Endothelial cell of umbilical vein (primary cell): ENCODE data around the gene ADAM23. TPM values are rescaled to one million over a fixed set of nuclear protein-coding genes. Genes with fewer than 3 reads are reported as not detected.

Experiments used
- BruUV-seq: library from RNA; stranded (reverse); fragments of 400-500 nt; replicated peaks from 2 replicates; lab custom pipeline; 2021; lab: Mats Ljungman, UMichigan
- CTCF ChIA-PET: fragments of 300-600, 350-600 bp; sonication (Branson Sonifier 250); formaldehyde crosslinking; loops from one replicate; lab custom pipeline; 2021; ENCODE audit warnings: antibody characterized with exemption, inconsistent platforms; lab: Charles Lee
- POLR2A ChIA-PET: fragments of 300-600, 350-600 bp; sonication (Branson Sonifier 250); formaldehyde crosslinking; loops from one replicate; lab custom pipeline; 2021; ENCODE audit warnings: antibody characterized with exemption, inconsistent platforms; lab: Charles Lee
- DNase-seq: peaks from one replicate; pipeline ENCODE4 v3.0.0-alpha.2; 2011; ENCODE audit warnings: low read depth, low spot score
- FAIRE-seq: peaks from 2 replicates; lab custom pipeline; 2011; peaks lifted over from hg19 to GRCh38; lab: Jason Lieb, UNC
- H2AFZ ChIP-seq: 2 replicates; pipeline ENCODE4 v1.6.0; 2012; ENCODE audit warnings: low read depth, low read length, control low read depth, inconsistent platforms
- H3K27ac ChIP-seq: 2 replicates; pipeline ENCODE4 v1.5.1; 2011; ENCODE audit warnings: low read depth, mild to moderate bottlenecking, control low read depth, low read length, moderate library complexity; ENCODE audit not compliant: insufficient read depth
- H3K27me3 ChIP-seq, 2 experiments: 2 replicates each; pipeline versions ENCODE4 v1.6.0 to v1.6.1; 2011; ENCODE audit warnings: low read length in 2 of 2, mixed read lengths in 1 of 2; ENCODE audit not compliant: control insufficient read depth in 2 of 2, insufficient read depth in 2 of 2
- H3K36me3 ChIP-seq, 2 experiments: 2 replicates in 1 of 2; 3 replicates in 1 of 2; pipeline ENCODE4 v1.5.1; 2011; ENCODE audit warnings: low read length in 2 of 2, mild to moderate bottlenecking in 1 of 2, moderate library complexity in 1 of 2; ENCODE audit not compliant: control insufficient read depth in 2 of 2, insufficient read depth in 2 of 2; ENCODE audit errors: extremely low read depth in 1 of 2
- H3K4me1 ChIP-seq: 3 replicates; pipeline ENCODE4 v1.5.1; 2011; ENCODE audit warnings: mild to moderate bottlenecking, low read length; ENCODE audit not compliant: control insufficient read depth, insufficient read depth; ENCODE audit errors: extremely low read depth
- H3K4me2 ChIP-seq: 2 replicates; pipeline ENCODE4 v1.6.1; 2011; ENCODE audit warnings: low read length, control low read depth, mixed read lengths; ENCODE audit not compliant: insufficient read depth
- H3K4me3 ChIP-seq, 3 experiments: fragments of 200-600 bp in 1 of 3; sonication (generic), shearing (Covaris generic) in 1 of 3; replicated peaks in 1 of 3; 2 replicates each; pipeline ENCODE4 v1.5.1; 2011 to 2016; ENCODE audit warnings: control low read depth in 3 of 3, low read length in 3 of 3, mild to moderate bottlenecking in 2 of 3, inconsistent platforms in 1 of 3, low read depth in 1 of 3, moderate library complexity in 1 of 3; ENCODE audit not compliant: insufficient read depth in 1 of 3
- H3K79me2 ChIP-seq: 2 replicates; pipeline ENCODE4 v1.6.0; 2012; ENCODE audit warnings: low read length, inconsistent platforms; ENCODE audit not compliant: control insufficient read depth, insufficient read depth
- H3K9ac ChIP-seq: replicated peaks from 2 replicates; pipeline ENCODE3; 2011; ENCODE audit warnings: low read length, control low read depth; ENCODE audit not compliant: insufficient read depth; ENCODE audit errors: extremely low read depth
- H3K9me1 ChIP-seq: replicated peaks from 3 replicates; pipeline ENCODE4 v1.6.0; 2011; ENCODE audit warnings: mild to moderate bottlenecking, low read length; ENCODE audit not compliant: control insufficient read depth, insufficient read depth; ENCODE audit errors: extremely low read depth
- H3K9me3 ChIP-seq: replicated peaks from 2 replicates; pipeline ENCODE4 v1.5.1; 2012; ENCODE audit warnings: low read length, inconsistent platforms; ENCODE audit not compliant: control insufficient read depth, insufficient read depth
- H4K20me1 ChIP-seq: replicated peaks from 2 replicates; pipeline ENCODE3; 2011; ENCODE audit warnings: mild to moderate bottlenecking, low read length; ENCODE audit not compliant: control insufficient read depth, insufficient read depth; ENCODE audit errors: extremely low read depth
- EZH2 ChIP-seq: IDR thresholded peaks from 2 replicates; pipeline ENCODE4 v1.6.1; 2012; ENCODE audit warnings: borderline replicate concordance, low read depth, mild to moderate bottlenecking, moderate library complexity, low read length, inconsistent platforms; ENCODE audit not compliant: severe bottlenecking
- FOS ChIP-seq: IDR thresholded peaks from 2 replicates; pipeline ENCODE4 v1.6.1; 2011; ENCODE audit warnings: mild to moderate bottlenecking, low read length, moderate library complexity, borderline replicate concordance; ENCODE audit not compliant: insufficient read depth
- GATA2 ChIP-seq: IDR thresholded peaks from 2 replicates; pipeline ENCODE4 v1.7.0; 2011; ENCODE audit warnings: low read depth, mild to moderate bottlenecking, moderate library complexity, mixed read lengths, low read length; ENCODE audit not compliant: insufficient read length, insufficient read depth
- JUN ChIP-seq: IDR thresholded peaks from 2 replicates; pipeline ENCODE4 v1.6.1; 2011; ENCODE audit warnings: borderline replicate concordance, low read depth; ENCODE audit not compliant: insufficient read length, insufficient read depth
- MAX ChIP-seq: IDR thresholded peaks from 2 replicates; pipeline ENCODE4 v1.6.1; 2011; ENCODE audit not compliant: insufficient read depth, insufficient read length
- dilution Hi-C: fragments of 300-500 bp; cut with MboI; formaldehyde crosslinking; loops from one replicate; pipeline ENCODE4 v1.15.0; 2019; ENCODE audit warnings: low sequenced_read_pairs; ENCODE audit not compliant: extremely low pct_ligation_motif_present
- intact Hi-C: fragments of 100-400 bp; cut with micrococcal nuclease; formaldehyde crosslinking; loops from one replicate; pipeline ENCODE4 v1.10.0; 2022
- polyA plus RNA-seq, 4 experiments: library from polyadenylated mRNA; depleted of rRNA in 3 of 4; stranded (reverse) in 3 of 4; unstranded in 1 of 4; fragments of >200 nt; gene quantifications; 2 replicates each; pipeline versions ENCODE4 v1.2.1 to v1.2.3, GENCODE V29; 2011 to 2012; ENCODE audit warnings: missing spikeins in 1 of 4
- total RNA-seq: library from RNA; stranded (reverse); gene quantifications from 2 replicates; pipeline ENCODE4 v1.2.3, GENCODE V29; 2021
- TF ChIP-seq, protein P1 (sequence below), 2 donors: IDR thresholded peaks; 1 replicate in 1 of 2; 2 replicates in 1 of 2; pipeline ENCODE4 v1.5.1; 2011; ENCODE audit warnings: low read length in 2 of 2, mild to moderate bottlenecking in 2 of 2, moderate library complexity in 2 of 2, control low read depth in 1 of 2, inconsistent platforms in 1 of 2, low read depth in 1 of 2; ENCODE audit not compliant: insufficient read depth in 1 of 2; ENCODE audit errors: extremely low read depth in 1 of 2

The ADAM23 gene
- total and polyA plus RNA-seq, 2 donors (not counting 3 experiments of a cell fraction or from before 2014, with no cell fraction given), result 20.6 to 38.5 TPM

DNA sequence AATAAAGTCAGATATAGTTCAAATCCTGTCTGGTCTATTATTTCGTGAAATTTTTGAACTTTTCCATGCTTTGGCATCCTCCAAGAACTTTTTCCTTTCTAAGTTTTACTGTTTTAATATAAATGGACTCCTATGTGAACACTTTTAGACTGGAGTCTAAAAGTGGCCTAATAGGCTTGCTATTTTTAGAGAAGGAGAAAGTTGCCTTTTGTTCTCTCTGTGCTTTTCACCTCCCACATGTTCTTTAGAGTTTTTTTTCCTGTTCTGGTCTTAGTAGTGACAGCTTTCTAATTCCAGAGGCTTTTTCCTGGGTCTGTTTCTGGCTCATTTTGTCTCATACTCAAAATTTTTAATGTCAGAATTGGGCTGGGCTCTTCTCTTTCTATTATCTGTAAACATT lies 72.2 kb downstream of the ADAM23 start:
- dilution Hi-C loops (no loop called here), intact Hi-C loops (no loop called here)
- Histone ChIP-seq H2AFZ (no peak overlapping the region), H3K4me1 (no peaks in the 10 kb centered on the region), H3K36me3 (no peaks in the 10 kb centered on the region), H3K4me2 (no peak overlapping the region), H3K9ac (no peak overlapping the region), H4K20me1 (no peaks in the 10 kb centered on the region), H3K79me2 (no peaks in the 10 kb centered on the region), H3K4me3 (no peak overlapping the region), H3K9me3 (no peaks in the 10 kb centered on the region), H3K9me1 (no peaks in the 10 kb centered on the region), H3K27me3 (no peaks in the 10 kb centered on the region), H3K27ac (no peak overlapping the region)
- FAIRE-seq, result no peak
- no TSS peak for BruUV-seq
- TF ChIP-seq FOS (no peak), EZH2 (no peak), JUN (no peak), MAX (no peak), GATA2 (no peak)
- TF ChIP-seq, protein P1, sequence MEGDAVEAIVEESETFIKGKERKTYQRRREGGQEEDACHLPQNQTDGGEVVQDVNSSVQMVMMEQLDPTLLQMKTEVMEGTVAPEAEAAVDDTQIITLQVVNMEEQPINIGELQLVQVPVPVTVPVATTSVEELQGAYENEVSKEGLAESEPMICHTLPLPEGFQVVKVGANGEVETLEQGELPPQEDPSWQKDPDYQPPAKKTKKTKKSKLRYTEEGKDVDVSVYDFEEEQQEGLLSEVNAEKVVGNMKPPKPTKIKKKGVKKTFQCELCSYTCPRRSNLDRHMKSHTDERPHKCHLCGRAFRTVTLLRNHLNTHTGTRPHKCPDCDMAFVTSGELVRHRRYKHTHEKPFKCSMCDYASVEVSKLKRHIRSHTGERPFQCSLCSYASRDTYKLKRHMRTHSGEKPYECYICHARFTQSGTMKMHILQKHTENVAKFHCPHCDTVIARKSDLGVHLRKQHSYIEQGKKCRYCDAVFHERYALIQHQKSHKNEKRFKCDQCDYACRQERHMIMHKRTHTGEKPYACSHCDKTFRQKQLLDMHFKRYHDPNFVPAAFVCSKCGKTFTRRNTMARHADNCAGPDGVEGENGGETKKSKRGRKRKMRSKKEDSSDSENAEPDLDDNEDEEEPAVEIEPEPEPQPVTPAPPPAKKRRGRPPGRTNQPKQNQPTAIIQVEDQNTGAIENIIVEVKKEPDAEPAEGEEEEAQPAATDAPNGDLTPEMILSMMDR (IDR thresholded peaks at IDR 0.05; ENCODE audit: extremely low read depth in 1 of 2, insufficient read depth in 1 of 2, low read depth in 1 of 2, low read length in 2 of 2), result no peak
- no peak for DNase-seq
- POLR2A ChIA-PET, result no interaction called here
- CTCF ChIA-PET, result no interaction called here
